KBM-7 (cell line): ENCODE results near the gene CLHC1.
A peak's percentile ranks its signal among the peaks of the same experiment; 100 is the strongest.

ENCODE experiments used
- DNase-seq: peaks from one replicate; pipeline ENCODE4 v3.0.0-alpha.2; 2015
- in situ Hi-C: fragments of 300-500 bp; cut with MboI; formaldehyde crosslinking; loops from 2 replicates; pipeline ENCODE4 v1.14.3; 2020; ENCODE audit warnings: low sequenced_read_pairs, low pct_unique_long_range_greater_than_20kb, mixed read lengths

CLHC1 gene

DNA sequence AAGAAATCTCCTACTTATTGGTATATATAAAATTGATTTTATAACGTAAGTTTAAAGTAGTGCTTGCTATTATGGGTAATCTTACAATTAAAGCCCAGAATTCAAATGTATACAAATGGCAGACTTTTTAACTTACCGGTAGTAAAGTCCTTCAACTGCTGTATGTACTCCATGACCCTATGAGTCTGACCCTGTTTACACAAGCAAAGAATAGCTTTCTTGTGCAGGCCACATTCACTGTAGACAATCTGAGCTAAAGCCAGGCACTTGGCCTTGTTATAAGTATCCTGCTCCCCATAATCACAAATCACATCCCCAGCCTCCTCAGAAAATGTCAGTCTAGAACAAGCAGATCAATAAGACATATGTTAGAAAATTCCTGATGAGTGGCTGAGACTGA lies 51.7 kb downstream of the CLHC1 start:
- in situ Hi-C loops: no loop called here

DNA sequence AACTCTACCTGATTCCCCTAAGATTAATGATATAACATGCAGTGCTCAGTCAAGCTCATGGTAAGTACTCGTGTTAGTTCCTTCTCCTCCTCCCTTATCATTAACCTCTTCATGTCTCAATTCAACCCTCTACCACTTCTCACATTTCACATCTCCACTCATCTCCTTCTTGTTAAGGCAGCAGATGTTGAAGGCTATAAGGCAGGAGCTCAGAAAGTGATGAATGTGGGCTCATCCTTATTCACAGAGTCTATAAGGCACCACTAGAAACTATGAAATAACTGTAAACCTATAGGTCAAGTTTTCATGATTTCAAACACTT lies 56.0 kb downstream of the CLHC1 start:
- no peak for DNase-seq
- in situ Hi-C loops: no loop called here

More for the DNA sequence above, 51.7 kb downstream of the CLHC1 start:
- DNase-seq: no peak

DNA sequence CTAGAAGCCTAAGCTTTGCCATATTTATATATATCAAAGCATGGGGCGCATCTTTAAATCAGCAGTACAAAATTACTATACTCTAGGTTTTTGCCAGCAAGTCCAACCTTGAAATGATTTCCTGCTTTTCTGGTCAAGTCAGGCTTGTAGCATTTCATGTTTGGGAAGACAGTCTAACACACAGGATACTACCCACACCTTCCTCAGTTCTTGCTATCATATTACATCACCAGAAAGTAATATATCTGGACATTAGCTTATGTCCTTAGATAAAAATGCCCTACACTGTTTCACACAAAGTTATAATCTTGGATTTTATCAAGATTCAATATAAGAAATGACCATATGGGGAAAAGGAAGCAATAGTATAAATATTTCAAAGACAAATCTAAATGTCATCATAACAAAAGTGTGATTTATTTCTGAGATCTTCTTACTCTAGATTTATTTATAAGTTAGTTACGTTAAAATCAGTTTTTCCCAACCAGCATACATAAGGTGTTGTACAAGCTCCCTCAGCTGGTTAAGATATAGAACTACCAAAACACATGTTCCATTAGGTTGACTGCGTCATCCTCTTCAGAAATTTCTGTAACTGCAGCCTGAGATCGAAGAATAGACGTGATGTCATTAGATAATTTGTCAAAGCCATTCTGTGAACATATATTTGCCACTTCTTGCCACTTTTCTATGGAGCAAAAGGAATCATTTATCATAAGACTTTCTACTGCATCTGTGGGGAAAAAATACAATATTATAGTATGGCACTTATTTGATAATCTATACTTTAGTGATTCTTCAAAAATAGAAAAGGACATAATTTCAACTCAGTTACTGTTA lies 56.6 kb downstream of the CLHC1 start:
- in situ Hi-C loops: no loop called here
- peak; percentile 40 for DNase-seq

DNA sequence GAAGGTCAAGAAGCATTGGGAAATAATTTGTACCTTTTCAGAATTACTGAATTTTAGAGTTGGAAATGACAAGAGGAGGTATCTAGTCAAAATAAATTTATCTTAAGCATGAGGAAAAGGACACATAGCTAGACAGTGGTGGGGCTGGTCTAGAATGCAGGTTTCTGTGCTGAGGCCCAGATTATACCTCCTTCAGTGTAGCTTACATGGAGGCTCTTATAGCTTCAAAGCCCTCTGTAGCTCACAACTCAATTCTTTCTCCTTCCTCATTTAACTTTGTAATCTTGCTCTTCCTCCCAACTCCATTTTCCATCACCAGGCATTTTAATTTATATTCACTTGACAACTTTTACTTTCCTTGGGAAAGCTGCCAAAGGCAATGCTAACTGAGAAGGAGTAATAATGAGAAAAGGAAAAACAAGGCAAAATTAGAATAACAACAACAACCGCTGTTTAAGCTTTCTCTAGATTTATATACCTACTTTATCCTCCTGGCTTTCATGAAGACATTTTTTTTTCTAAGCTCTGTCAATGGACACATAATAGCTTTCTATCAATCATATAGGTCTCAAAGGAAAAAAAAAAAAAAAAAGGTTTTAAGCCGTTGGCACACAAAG lies 58.5 kb downstream of the CLHC1 start:
- in situ Hi-C loops: loop anchor here (25.0 kb wide), 1 partner anchor 261 kb away; no protein-coding TSS in a partner anchor
- no peak for DNase-seq

- DNase-seq: no peak
- in situ Hi-C loops: loop anchor here (25.0 kb wide), 1 partner anchor 258 kb away; no protein-coding TSS in a partner anchor
Measured at GRCh38 chr2:55169915-55170314, 62.2 kb downstream of the CLHC1 start.

GRCh38 chr2:55169359-55169758 lies 62.7 kb downstream of the CLHC1 start:
- no peak for DNase-seq
- in situ Hi-C loops: loop anchor here (25.0 kb wide), 1 partner anchor 257 kb away; no protein-coding TSS in a partner anchor

DNA sequence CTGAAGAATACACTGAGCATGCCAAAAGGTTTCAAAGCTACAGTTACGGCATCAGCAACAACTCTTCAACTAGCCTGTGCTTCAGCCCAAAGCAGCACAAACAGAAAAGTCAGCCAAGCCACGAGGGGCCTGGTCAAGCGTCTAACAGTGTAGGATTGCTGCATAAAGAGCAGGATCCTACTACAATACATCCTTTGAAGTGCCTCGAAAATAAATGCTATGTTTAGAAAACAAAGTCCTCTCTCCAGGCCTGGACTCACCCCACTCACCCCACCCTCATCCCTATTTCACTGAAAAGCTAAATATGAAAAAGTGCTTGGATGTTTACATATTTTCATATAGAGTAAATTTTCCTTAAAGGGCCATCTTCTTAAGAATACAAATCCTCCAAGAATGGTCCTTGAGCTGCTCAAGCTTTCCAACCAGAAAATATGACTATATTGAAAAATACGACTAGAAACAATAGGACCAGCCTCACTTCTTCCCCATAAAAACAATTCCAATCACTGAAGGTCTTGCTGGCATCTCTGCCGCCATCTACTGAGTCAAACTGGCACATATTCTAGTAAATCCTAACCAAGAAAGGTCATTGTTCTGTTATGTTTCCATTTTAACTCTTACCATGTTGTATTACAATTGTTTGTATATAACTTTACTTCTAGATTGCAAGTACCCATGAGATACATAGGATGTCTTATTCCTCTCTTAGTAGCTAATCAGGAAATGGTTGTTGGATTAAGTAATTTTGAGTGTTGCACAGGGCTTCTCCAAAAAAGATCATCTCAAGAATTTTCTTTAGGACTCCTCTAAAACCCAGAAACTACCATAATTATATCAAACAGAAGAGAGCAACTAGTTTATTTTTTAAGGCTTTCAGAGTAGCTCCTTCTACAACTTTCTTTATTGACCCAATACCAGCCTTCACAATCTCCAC lies 63.6 kb downstream of the CLHC1 start:
- in situ Hi-C loops: loop anchor here (25.0 kb wide), 1 partner anchor 256 kb away; no protein-coding TSS in a partner anchor
- peak; percentile 66 for DNase-seq

DNA sequence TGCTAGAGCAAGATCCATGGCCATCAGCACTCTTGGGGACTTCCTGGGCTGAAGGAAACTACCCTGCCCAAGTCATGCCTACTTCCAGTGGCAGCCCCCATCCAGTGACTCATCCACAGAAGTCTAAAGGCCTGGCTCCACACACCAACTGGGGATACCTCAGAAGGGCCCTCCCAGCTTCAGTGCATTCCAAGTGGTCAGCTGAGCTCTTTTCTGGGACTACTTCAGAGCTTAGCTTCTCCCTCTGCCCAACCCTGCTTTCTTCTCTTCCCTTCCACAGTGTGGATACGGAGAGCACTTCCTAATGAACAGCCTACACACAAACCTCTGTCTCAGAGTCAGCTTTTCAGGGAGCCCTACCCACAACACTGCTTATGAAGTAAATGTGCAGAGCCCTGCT lies 66.5 kb downstream of the CLHC1 start:
- DNase-seq: no peak
- in situ Hi-C loops: loop anchor here (25.0 kb wide), 1 partner anchor 253 kb away; no protein-coding TSS in a partner anchor

DNA sequence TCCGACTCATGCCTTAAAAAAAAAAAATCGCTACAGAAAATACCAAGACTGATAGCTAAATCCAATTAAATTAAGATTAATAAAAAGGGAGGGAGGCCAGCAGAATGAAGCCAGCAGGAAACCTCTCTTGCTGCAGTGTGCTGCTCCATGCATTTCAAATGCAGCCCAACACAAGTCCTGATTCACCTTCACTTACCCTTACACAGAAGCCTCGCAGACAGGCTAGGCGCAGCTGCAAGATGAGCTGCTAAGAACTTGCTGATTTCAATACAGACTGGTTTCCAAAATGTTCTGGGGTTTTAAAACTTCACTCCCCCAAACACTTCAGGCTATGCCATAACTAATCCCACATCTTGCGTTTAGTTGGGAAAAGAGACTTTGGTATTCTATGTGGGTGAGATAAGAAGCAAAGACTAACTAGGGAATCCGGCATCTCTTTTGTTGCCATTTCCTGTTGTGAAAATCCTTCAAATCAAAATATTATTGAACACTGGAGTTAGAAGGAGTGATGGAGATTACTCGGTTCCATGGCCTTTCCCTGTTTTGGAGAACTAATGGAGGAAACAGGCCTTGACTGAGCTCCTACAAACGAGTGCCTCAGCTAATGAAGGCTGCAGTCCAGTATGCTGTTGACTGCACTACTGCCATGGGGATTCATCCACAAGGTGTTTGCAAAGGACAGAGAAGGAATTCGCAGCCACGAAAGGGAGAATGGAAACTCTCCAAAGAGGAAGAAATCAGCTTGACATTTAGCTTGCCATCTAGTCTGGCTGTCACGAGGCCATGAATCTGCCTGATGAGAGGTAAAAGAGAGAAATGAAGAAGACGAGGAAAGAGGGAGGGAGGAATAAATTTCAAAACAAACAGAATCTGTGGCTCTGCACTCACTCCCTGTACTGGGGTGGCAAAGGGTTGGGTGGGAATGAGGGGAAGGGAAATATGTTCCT lies 67.3 kb downstream of the CLHC1 start:
- in situ Hi-C loops: loop anchor here (25.0 kb wide), 1 partner anchor 253 kb away; no protein-coding TSS in a partner anchor
- DNase-seq: no peak

GRCh38 chr2:55163941-55164390 lies 68.1 kb downstream of the CLHC1 start:
- DNase-seq: no peak
- in situ Hi-C loops: loop anchor here (25.0 kb wide), 1 partner anchor 252 kb away; no protein-coding TSS in a partner anchor

GRCh38 chr2:55163274-55163721 lies 68.8 kb downstream of the CLHC1 start:
- in situ Hi-C loops: loop anchor here (25.0 kb wide), 1 partner anchor 251 kb away; no protein-coding TSS in a partner anchor
- DNase-seq: no peak

GRCh38 chr2:55162284-55163006 lies 69.6 kb downstream of the CLHC1 start:
- in situ Hi-C loops: loop anchor here (25.0 kb wide), 1 partner anchor 250 kb away; no protein-coding TSS in a partner anchor
- no peak for DNase-seq

- peak; percentile 16 for DNase-seq
- in situ Hi-C loops: loop anchor here (25.0 kb wide), 1 partner anchor 249 kb away; no protein-coding TSS in a partner anchor
Measured at GRCh38 chr2:55161295-55162210, 70.5 kb downstream of the CLHC1 start.

GRCh38 chr2:55160422-55160821 lies 71.7 kb downstream of the CLHC1 start:
- DNase-seq: no peak
- in situ Hi-C loops: loop anchor here (25.0 kb wide), 1 partner anchor 248 kb away; no protein-coding TSS in a partner anchor

DNA sequence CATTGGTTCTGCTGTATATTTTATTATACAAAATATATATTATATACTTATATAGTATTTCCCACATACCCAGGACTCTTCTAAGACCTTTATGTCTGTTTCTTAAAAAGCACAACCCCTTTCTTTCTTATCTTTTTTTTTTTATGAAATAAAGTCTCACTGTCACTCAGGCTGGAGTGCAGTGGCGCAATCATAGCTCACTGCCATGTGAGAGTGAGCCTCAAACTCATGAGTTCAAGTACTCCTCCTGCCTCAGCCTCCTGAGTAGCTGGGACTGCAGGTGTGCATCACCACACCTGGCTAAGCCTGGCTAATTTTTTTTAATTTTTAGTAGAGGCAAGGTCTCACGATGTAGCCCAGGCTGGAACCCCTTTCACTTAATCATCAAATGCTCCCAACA lies 72.3 kb downstream of the CLHC1 start:
- in situ Hi-C loops: loop anchor here (25.0 kb wide), 1 partner anchor 247 kb away; no protein-coding TSS in a partner anchor
- DNase-seq: no peak

DNA sequence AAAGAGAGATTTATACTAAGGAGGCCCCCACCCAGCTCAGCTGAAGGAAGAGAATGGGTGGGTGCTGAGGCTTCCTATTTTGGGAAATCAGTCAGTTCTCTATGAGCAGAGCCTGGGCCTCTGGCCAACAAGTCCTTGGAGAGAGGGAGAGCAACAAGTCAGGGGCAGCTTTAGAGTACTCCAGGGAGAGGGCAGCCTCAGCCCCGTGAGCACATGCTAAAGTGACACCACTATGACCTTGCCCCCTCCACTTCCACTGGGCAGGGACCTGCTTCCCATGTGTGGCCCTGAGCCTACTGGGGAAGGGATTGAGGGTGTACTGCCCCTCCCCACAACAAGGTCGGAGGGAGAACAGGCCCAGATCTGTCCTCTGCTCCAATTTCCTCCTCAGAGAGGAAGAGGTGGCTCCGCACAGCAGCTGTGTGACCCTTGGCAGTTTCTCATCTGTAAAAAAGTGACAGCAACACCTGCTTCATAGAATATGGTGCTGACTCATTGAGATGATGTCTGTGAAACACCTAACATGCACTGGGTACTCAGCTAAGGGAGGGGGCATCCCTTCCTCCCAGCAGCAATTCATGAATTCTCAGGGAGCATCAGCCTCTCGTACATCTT lies 72.9 kb downstream of the CLHC1 start:
- DNase-seq: peak; percentile 45
- in situ Hi-C loops: loop anchor here (25.0 kb wide), 1 partner anchor 247 kb away; no protein-coding TSS in a partner anchor
